Smooth muscle cell (in vitro differentiated cells): ENCODE data around the gene HRAS. TPM values are rescaled to one million over a fixed set of nuclear protein-coding genes. Genes with fewer than 3 reads are reported as not detected.

ENCODE experiments used
- DNase-seq: peaks from one replicate; lab custom pipeline; 2025; ENCODE audit not compliant: unreplicated experiment; lab: John Stamatoyannopoulos, UW
- H2AFZ ChIP-seq: fragments of 200-600 bp; sonication (generic); 2 replicates; pipeline ENCODE4 v1.6.0; 2016; ENCODE audit warnings: antibody characterized with exemption, low read depth, mild to moderate bottlenecking
- H3F3A ChIP-seq: fragments of 200-600 bp; sonication (generic); 2 replicates; pipeline ENCODE4 v1.6.0; 2017; ENCODE audit warnings: antibody characterized with exemption, low read depth
- H3K27ac ChIP-seq: fragments of 200-600 bp; sonication (generic); 2 replicates; pipeline ENCODE4 v1.5.1; 2016; ENCODE audit warnings: low read depth, mild to moderate bottlenecking
- H3K27me3 ChIP-seq: fragments of 200-600 bp; sonication (generic); 2 replicates; pipeline ENCODE4 v1.6.1; 2016; ENCODE audit warnings: low read depth, mild to moderate bottlenecking
- H3K36me3 ChIP-seq: fragments of 200-600 bp; sonication (generic); 2 replicates; pipeline ENCODE4 v1.5.1; 2016; ENCODE audit warnings: low read depth
- H3K4me1 ChIP-seq: fragments of 200-600 bp; sonication (generic); 2 replicates; pipeline ENCODE4 v1.5.1; 2016; ENCODE audit warnings: low read depth
- H3K4me2 ChIP-seq: fragments of 200-600 bp; sonication (generic); 2 replicates; pipeline ENCODE4 v1.6.0; 2016; ENCODE audit warnings: mild to moderate bottlenecking
- H3K4me3 ChIP-seq: fragments of 200-600 bp; sonication (generic); 2 replicates; pipeline ENCODE4 v1.5.1; 2016; ENCODE audit warnings: mild to moderate bottlenecking
- H3K79me2 ChIP-seq: fragments of 200-600 bp; sonication (generic); 2 replicates; pipeline ENCODE4 v1.6.0; 2016; ENCODE audit warnings: low read depth, mild to moderate bottlenecking
- H3K9ac ChIP-seq: fragments of 200-600 bp; sonication (generic); 2 replicates; pipeline ENCODE4 v1.6.0; 2016; ENCODE audit warnings: low read depth
- H3K9me3 ChIP-seq: fragments of 200-600 bp; sonication (generic); replicated peaks from 2 replicates; pipeline ENCODE4 v1.5.1; 2016; ENCODE audit warnings: low read depth
- H4K20me1 ChIP-seq: fragments of 200-600 bp; sonication (generic); 2 replicates; pipeline ENCODE4 v1.6.0; 2016; ENCODE audit warnings: low read depth
- CTCF ChIP-seq: fragments of 200-600 bp; sonication (generic); IDR thresholded peaks from 2 replicates; pipeline ENCODE4 v1.5.1; 2017; ENCODE audit warnings: borderline replicate concordance, mild to moderate bottlenecking, antibody characterized with exemption; ENCODE audit not compliant: insufficient read depth, poor library complexity, severe bottlenecking
- WGBS: methylation state at CpG from one replicate; pipeline ENCODE4 v1.1.7; 2016; ENCODE audit warnings: low lambda C conversion rate; 5-methylcytosine and 5-hydroxymethylcytosine counted together
- polyA plus RNA-seq: library from polyadenylated mRNA; unstranded; fragments of >200 nt; fragmentation: Nextera tagmentation; extraction: Ambion mirVana; gene quantifications from 2 replicates; pipeline ENCODE4 v1.2.1, GENCODE V29; 2016
- total RNA-seq: library from RNA; depleted of rRNA; stranded (reverse); fragments of >200 nt; gene quantifications from 2 replicates; pipeline ENCODE4 v1.2.3, GENCODE V29; 2014

Gene HRAS
- total and polyA plus RNA-seq, 2 experiments from 2014 or later = 39.9 to 59.1 TPM

DNA sequence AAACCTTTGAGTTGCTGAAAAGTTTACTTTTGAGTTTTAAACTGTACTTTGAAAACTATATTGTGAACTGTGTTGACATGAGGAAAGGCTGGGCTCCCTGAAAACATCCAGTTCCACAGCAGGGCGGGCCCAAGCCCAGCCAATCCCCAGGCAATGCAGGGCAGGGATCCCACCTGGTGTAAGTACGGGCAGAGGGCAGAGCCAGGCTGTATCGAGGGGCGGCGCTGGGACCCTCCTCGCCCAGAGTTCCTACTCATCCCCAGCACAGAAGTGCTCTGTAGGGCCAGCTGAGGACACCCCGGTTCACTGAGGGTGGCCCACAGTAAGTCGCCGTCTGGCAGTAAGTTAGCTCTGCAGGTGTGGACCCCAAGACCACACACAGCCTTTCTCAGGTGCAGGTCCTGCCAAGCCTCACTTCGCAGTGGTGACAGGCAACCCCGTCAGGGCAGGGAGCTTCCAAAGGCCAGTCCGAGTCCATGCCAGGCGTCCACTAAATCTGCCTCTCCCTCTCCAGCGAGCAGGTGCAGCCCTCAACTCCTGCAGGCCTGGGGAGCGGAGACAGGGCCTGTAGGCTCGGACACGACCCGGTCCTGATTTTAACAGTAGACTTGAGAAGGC is 31.7 kb upstream of the HRAS start:
- DNase-seq = no peak
- no peaks in the 10 kb centered on the region for H3K9me3 ChIP-seq
- no peaks in the 10 kb centered on the region for H3K27me3 ChIP-seq
- H3K79me2 ChIP-seq = peaks cover 16% of the 10 kb centered on the region
- TF ChIP-seq CTCF = no peak
- peak overlapping the region; percentile 93 for H3K4me3 ChIP-seq
- no peak overlapping the region for H3K27ac ChIP-seq
- H3K4me2 ChIP-seq = peak overlapping the region; percentile 99
- H2AFZ ChIP-seq = no peak overlapping the region
- H3K36me3 ChIP-seq = no peaks in the 10 kb centered on the region
- H3F3A ChIP-seq = peaks cover 13% of the 10 kb centered on the region
- H4K20me1 ChIP-seq = peaks cover 49% of the 10 kb centered on the region
- 90% methylated on average over 18 of the region's 18 CpGs for WGBS
- H3K9ac ChIP-seq = peak overlapping the region; percentile 74
- H3K4me1 ChIP-seq = peaks cover 18% of the 10 kb centered on the region

- Histone ChIP-seq H4K20me1 (peaks cover 56% of the 10 kb centered on the region), H3K27me3 (no peaks in the 10 kb centered on the region), H3K36me3 (no peaks in the 10 kb centered on the region), H2AFZ (no peak overlapping the region), H3K79me2 (peaks cover 16% of the 10 kb centered on the region), H3F3A (peaks cover 13% of the 10 kb centered on the region), H3K4me1 (peaks cover 14% of the 10 kb centered on the region), H3K27ac (no peak overlapping the region), H3K9me3 (no peaks in the 10 kb centered on the region), H3K4me2 (no peak overlapping the region), H3K9ac (no peak overlapping the region), H3K4me3 (no peak overlapping the region)
- TF ChIP-seq CTCF = no peak
- 78% methylated on average over 12 of the region's 12 CpGs for WGBS
- DNase-seq = no peak
These were observed 30.6 kb upstream of the HRAS start for GRCh38 chr11:565921-566509.

DNA sequence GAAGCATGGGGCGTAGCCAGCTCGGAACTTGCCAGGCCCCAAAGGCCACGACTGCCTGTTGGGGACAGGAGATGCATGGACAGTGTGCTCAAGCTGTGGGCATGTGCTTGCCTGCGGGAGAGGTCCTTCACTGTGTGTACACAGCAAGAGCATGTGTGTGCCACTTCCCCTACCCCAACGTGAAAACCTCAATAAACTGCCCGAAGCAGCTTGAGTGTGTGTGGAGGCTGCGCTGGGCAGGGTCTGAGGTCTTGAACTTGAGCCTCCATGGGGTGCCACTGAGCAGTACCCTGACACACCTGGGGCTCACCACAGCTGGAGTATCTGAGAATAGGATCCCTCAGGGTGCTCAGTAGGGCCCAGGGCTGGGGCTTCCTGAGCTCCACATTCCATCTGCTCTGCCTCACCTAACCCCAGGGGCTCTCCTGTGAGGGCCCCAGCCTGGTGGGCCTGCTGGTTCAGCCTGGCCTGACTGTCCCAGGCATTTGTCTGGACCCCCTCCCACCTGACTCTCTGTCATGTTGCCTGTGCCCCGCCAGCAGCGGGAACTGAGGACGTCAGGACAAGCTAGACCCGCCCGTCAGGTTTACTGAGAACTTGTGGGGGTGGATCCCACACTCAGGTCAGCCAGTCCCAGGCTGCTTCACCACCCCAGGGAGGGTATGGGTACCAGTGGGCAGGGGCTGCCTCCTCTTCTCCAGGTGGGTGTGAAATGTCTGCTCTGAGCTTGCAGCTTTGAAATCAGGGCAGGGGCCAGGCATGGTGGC is 28.6 kb upstream of the HRAS start:
- DNase-seq = no peak

More for the DNA sequence above, 28.6 kb upstream of the HRAS start:
- Histone ChIP-seq H4K20me1 (peaks cover 56% of the 10 kb centered on the region), H3K79me2 (peaks cover 16% of the 10 kb centered on the region), H3K9me3 (no peaks in the 10 kb centered on the region), H3K4me1 (peaks cover 12% of the 10 kb centered on the region), H2AFZ (no peak overlapping the region), H3K9ac (no peak overlapping the region), H3K4me3 (no peak overlapping the region), H3F3A (peaks cover 9% of the 10 kb centered on the region), H3K36me3 (no peaks in the 10 kb centered on the region), H3K27me3 (peaks cover 1% of the 10 kb centered on the region), H3K27ac (peak overlapping the region; percentile 24), H3K4me2 (no peak overlapping the region)
- 79% methylated on average over 12 of the region's 12 CpGs for WGBS
- TF ChIP-seq CTCF = no peak
